Neural cell (in vitro differentiated cells): Measurements from ENCODE around the gene ABCA1. TPM values are rescaled to one million over a fixed set of nuclear protein-coding genes. Genes with fewer than 3 reads are reported as not detected.

Experiments used
- H2AFZ ChIP-seq: fragments of 200-600, 300-800 bp; sonication (generic), shearing (Covaris generic); 2 replicates; pipeline ENCODE4 v1.6.0; 2014; ENCODE audit warnings: low read depth, mild to moderate bottlenecking, antibody characterized with exemption, low read length, moderate library complexity
- H3F3A ChIP-seq: fragments of 200-600 bp; shearing (Covaris generic); 2 replicates; pipeline ENCODE4 v1.6.1; 2016; ENCODE audit warnings: mild to moderate bottlenecking, moderate library complexity, mixed read lengths, antibody characterized with exemption, low read length; ENCODE audit not compliant: insufficient read depth, poor library complexity, severe bottlenecking
- H3K27ac ChIP-seq: fragments of 200-600, 300-800 bp; sonication (generic), shearing (Covaris generic); 2 replicates; pipeline ENCODE4 v1.5.1; 2014; ENCODE audit warnings: mild to moderate bottlenecking, low read length, moderate library complexity
- H3K27me3 ChIP-seq: fragments of 300-800, 200-600 bp; sonication (generic), shearing (Covaris generic); 2 replicates; pipeline ENCODE4 v1.6.0; 2014; ENCODE audit warnings: mild to moderate bottlenecking, low read depth, low read length, moderate library complexity; ENCODE audit not compliant: insufficient read depth
- H3K36me3 ChIP-seq: fragments of 300-800, 200-600 bp; sonication (generic), shearing (Covaris generic); 2 replicates; pipeline ENCODE4 v1.5.1; 2014; ENCODE audit warnings: mild to moderate bottlenecking, antibody characterized with exemption, low read length, moderate library complexity; ENCODE audit not compliant: insufficient read depth
- H3K4me2 ChIP-seq: fragments of 300-800, 200-600 bp; sonication (generic), shearing (Covaris generic); 2 replicates; pipeline ENCODE4 v1.6.0; 2014; ENCODE audit warnings: mild to moderate bottlenecking, low read length
- H3K4me3 ChIP-seq: fragments of 300-800, 200-600 bp; sonication (generic), shearing (Covaris generic); 2 replicates; pipeline ENCODE4 v1.5.1; 2014; ENCODE audit warnings: mild to moderate bottlenecking, low read length, moderate library complexity
- H3K79me2 ChIP-seq: fragments of 200-600 bp; shearing (Covaris generic); replicated peaks from 2 replicates; pipeline ENCODE4 v1.6.0; 2014; ENCODE audit warnings: mild to moderate bottlenecking, low read length, moderate library complexity; ENCODE audit not compliant: insufficient read depth
- H3K9ac ChIP-seq: fragments of 300-800, 200-600 bp; sonication (generic), shearing (Covaris generic); 2 replicates; pipeline ENCODE4 v1.6.1; 2016; ENCODE audit warnings: mild to moderate bottlenecking, low read length, mixed read lengths
- H3K9me2 ChIP-seq: fragments of 200-600 bp; shearing (Covaris generic); 2 replicates; pipeline ENCODE4 v1.6.1; 2016; ENCODE audit warnings: mild to moderate bottlenecking, low read length, mixed read lengths; ENCODE audit not compliant: insufficient read depth
- H3K9me3 ChIP-seq: fragments of 200-600, 300-800 bp; sonication (generic), shearing (Covaris generic); 2 replicates; pipeline ENCODE4 v1.6.1; 2016; ENCODE audit warnings: mild to moderate bottlenecking, mixed run types, low read length, moderate library complexity, mixed read lengths
- H4K20me1 ChIP-seq: fragments of 200-600 bp; shearing (Covaris generic); 2 replicates; pipeline ENCODE4 v1.6.1; 2016; ENCODE audit warnings: mild to moderate bottlenecking, mixed run types; ENCODE audit not compliant: insufficient read depth
- EP300 ChIP-seq: fragments of 450-650 bp; conservative IDR thresholded peaks from 2 replicates; pipeline ENCODE4 v1.6.1; 2014; ENCODE audit warnings: antibody characterized with exemption, mild to moderate bottlenecking, moderate library complexity; ENCODE audit not compliant: poor library complexity, severe bottlenecking
- EZH2 ChIP-seq: fragments of 200-600, 300-800 bp; shearing (Covaris generic), sonication (generic); IDR thresholded peaks from 2 replicates; pipeline ENCODE4 v1.6.1; 2014; ENCODE audit warnings: antibody characterized with exemption, low read length, borderline replicate concordance, mild to moderate bottlenecking; ENCODE audit not compliant: insufficient read depth, poor library complexity, severe bottlenecking
- MXI1 ChIP-seq: fragments of 450-650 bp; conservative IDR thresholded peaks from 2 replicates; pipeline ENCODE4 v1.6.1; 2014; ENCODE audit warnings: antibody characterized with exemption, mild to moderate bottlenecking; ENCODE audit not compliant: poor library complexity, severe bottlenecking
- POLR2AphosphoS5 ChIP-seq: IDR thresholded peaks from 2 replicates; pipeline ENCODE4 v1.6.1; 2012
- RAD21 ChIP-seq: fragments of 450-650 bp; conservative IDR thresholded peaks from 2 replicates; pipeline ENCODE4 v1.6.1; 2014; ENCODE audit warnings: antibody characterized with exemption, mild to moderate bottlenecking, moderate library complexity
- SMC3 ChIP-seq: fragments of 450-650 bp; conservative IDR thresholded peaks from 2 replicates; pipeline ENCODE4 v1.6.1; 2014; ENCODE audit warnings: antibody characterized with exemption, mild to moderate bottlenecking, moderate library complexity; ENCODE audit not compliant: poor library complexity
- TAF1 ChIP-seq: IDR thresholded peaks from 2 replicates; pipeline ENCODE4 v1.6.1; 2012; ENCODE audit warnings: low read depth
- polyA plus RNA-seq: library from polyadenylated mRNA; depleted of rRNA; stranded (reverse); fragments of >200 nt; gene quantifications from 2 replicates; pipeline ENCODE4 v1.2.3, GENCODE V29; 2014
- TF ChIP-seq, protein P1 (sequence below): fragments of 450-650 bp; IDR thresholded peaks from 2 replicates; pipeline ENCODE4 v1.5.1; 2014; ENCODE audit warnings: antibody characterized with exemption, mild to moderate bottlenecking, moderate library complexity; ENCODE audit not compliant: poor library complexity, severe bottlenecking
- TF ChIP-seq, protein P2 (sequence below): IDR thresholded peaks from 2 replicates; pipeline ENCODE4 v1.6.1; 2012; ENCODE audit warnings: borderline replicate concordance

The ABCA1 gene
- polyA plus RNA-seq, 1 donor from 2014 or later: 5.2 TPM

DNA sequence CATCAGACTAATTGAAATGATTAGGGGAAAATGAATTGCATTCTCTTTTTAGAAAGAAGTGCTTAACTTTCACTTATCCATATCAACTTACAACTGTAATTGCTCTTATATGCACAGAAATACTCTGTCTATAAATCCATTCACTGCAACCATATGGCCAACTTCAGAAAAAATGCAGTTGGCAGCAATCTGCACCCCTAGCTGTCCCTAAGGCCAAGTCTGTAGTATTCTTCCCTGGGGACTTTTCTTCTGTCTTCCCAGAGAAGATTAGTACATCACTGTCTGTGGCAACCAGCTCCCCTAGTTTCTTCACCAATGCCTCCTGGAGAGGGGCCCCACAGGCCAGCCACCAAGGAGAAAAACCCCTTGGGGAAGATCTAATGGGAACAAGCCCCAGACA lies 45.4 kb downstream of the ABCA1 start:
- H2AFZ ChIP-seq: no peak overlapping the region
- TF ChIP-seq RAD21: no peak
- TF ChIP-seq EZH2: no peak
- no peak for TF ChIP-seq EP300
- TF ChIP-seq POLR2AphosphoS5: no peak
- no peak for TF ChIP-seq MXI1
- TF ChIP-seq SMC3: no peak
- TF ChIP-seq TAF1: no peak
- TF ChIP-seq, protein P1, sequence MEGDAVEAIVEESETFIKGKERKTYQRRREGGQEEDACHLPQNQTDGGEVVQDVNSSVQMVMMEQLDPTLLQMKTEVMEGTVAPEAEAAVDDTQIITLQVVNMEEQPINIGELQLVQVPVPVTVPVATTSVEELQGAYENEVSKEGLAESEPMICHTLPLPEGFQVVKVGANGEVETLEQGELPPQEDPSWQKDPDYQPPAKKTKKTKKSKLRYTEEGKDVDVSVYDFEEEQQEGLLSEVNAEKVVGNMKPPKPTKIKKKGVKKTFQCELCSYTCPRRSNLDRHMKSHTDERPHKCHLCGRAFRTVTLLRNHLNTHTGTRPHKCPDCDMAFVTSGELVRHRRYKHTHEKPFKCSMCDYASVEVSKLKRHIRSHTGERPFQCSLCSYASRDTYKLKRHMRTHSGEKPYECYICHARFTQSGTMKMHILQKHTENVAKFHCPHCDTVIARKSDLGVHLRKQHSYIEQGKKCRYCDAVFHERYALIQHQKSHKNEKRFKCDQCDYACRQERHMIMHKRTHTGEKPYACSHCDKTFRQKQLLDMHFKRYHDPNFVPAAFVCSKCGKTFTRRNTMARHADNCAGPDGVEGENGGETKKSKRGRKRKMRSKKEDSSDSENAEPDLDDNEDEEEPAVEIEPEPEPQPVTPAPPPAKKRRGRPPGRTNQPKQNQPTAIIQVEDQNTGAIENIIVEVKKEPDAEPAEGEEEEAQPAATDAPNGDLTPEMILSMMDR: no peak
- TF ChIP-seq, protein P2, sequence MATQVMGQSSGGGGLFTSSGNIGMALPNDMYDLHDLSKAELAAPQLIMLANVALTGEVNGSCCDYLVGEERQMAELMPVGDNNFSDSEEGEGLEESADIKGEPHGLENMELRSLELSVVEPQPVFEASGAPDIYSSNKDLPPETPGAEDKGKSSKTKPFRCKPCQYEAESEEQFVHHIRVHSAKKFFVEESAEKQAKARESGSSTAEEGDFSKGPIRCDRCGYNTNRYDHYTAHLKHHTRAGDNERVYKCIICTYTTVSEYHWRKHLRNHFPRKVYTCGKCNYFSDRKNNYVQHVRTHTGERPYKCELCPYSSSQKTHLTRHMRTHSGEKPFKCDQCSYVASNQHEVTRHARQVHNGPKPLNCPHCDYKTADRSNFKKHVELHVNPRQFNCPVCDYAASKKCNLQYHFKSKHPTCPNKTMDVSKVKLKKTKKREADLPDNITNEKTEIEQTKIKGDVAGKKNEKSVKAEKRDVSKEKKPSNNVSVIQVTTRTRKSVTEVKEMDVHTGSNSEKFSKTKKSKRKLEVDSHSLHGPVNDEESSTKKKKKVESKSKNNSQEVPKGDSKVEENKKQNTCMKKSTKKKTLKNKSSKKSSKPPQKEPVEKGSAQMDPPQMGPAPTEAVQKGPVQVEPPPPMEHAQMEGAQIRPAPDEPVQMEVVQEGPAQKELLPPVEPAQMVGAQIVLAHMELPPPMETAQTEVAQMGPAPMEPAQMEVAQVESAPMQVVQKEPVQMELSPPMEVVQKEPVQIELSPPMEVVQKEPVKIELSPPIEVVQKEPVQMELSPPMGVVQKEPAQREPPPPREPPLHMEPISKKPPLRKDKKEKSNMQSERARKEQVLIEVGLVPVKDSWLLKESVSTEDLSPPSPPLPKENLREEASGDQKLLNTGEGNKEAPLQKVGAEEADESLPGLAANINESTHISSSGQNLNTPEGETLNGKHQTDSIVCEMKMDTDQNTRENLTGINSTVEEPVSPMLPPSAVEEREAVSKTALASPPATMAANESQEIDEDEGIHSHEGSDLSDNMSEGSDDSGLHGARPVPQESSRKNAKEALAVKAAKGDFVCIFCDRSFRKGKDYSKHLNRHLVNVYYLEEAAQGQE: no peak
- H3K9me3 ChIP-seq: no peaks in the 10 kb centered on the region
- no peaks in the 10 kb centered on the region for H3K36me3 ChIP-seq
- H3F3A ChIP-seq: no peaks in the 10 kb centered on the region
- no peaks in the 10 kb centered on the region for H3K79me2 ChIP-seq
- no peaks in the 10 kb centered on the region for H3K27me3 ChIP-seq
- H3K9ac ChIP-seq: no peak overlapping the region
- H3K4me2 ChIP-seq: no peak overlapping the region
- no peak overlapping the region for H3K27ac ChIP-seq
- H3K4me3 ChIP-seq: no peak overlapping the region
- H4K20me1 ChIP-seq: no peaks in the 10 kb centered on the region
- H3K9me2 ChIP-seq: no peaks in the 10 kb centered on the region

DNA sequence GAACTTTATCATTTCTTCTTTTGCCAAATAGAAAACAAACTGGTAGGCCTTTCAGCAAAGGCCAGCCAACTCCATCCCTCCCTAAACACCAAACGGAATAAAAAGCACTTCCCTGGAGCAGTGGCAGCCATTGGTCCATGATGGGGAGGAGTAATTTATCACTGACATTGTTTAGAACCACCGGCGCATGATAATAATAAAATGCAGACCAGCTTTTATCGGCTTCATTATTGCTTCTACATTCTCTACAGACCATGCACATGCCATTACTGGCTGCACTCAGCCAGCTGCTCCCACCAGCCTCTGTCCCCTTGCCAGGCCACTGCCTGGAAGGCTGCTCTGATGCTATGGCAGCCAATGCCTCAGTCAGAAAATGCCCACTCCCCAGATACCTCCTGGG lies 45.9 kb downstream of the ABCA1 start:
- H3K36me3 ChIP-seq: no peaks in the 10 kb centered on the region
- no peaks in the 10 kb centered on the region for H3K79me2 ChIP-seq
- no peaks in the 10 kb centered on the region for H3F3A ChIP-seq
- no peak overlapping the region for H3K4me2 ChIP-seq
- no peaks in the 10 kb centered on the region for H3K9me3 ChIP-seq
- H4K20me1 ChIP-seq: no peaks in the 10 kb centered on the region
- H3K27ac ChIP-seq: no peak overlapping the region
- no peak overlapping the region for H2AFZ ChIP-seq
- H3K9ac ChIP-seq: no peak overlapping the region
- no peaks in the 10 kb centered on the region for H3K27me3 ChIP-seq
- TF ChIP-seq RAD21 (no peak), POLR2AphosphoS5 (no peak), SMC3 (no peak)
- H3K4me3 ChIP-seq: no peak overlapping the region
- H3K9me2 ChIP-seq: no peaks in the 10 kb centered on the region
